Right renal pelvis (tissue), 4 donors: ENCODE measurements around the gene RAB11FIP4. TPM values are rescaled to one million over a fixed set of nuclear protein-coding genes. Genes with fewer than 3 reads are reported as not detected.
A peak's percentile ranks its signal among the peaks of the same experiment; 100 is the strongest.

Experiments
- DNase-seq, 4 donors: peaks; one replicate each; pipeline ENCODE4 v3.0.0-alpha.2; 2013; ENCODE audit warnings: low read depth in 4 of 4, low spot score in 3 of 4, missing footprints in 1 of 4
- polyA plus RNA-seq, 4 donors: library from polyadenylated mRNA; unstranded; fragments of 120-200 nt; gene quantifications; one replicate each; pipeline ENCODE4 v1.2.1, GENCODE V29; 2013; ENCODE audit not compliant: insufficient read length in 4 of 4

RAB11FIP4 gene
- polyA plus RNA-seq, 4 donors, result 14.8 to 15.7 (median 15.4) TPM

GRCh38 chr17:31479062-31479408 is 87.6 kb downstream of the RAB11FIP4 start:
- DNase-seq, result no peak

- no peak for DNase-seq
Observed at GRCh38 chr17:31479524-31479923, 88.0 kb downstream of the RAB11FIP4 start.

GRCh38 chr17:31480067-31480466 is 88.6 kb downstream of the RAB11FIP4 start:
- DNase-seq, result no peak

- DNase-seq, result no peak
Observed at GRCh38 chr17:31480904-31481782, 89.7 kb downstream of the RAB11FIP4 start.

DNA sequence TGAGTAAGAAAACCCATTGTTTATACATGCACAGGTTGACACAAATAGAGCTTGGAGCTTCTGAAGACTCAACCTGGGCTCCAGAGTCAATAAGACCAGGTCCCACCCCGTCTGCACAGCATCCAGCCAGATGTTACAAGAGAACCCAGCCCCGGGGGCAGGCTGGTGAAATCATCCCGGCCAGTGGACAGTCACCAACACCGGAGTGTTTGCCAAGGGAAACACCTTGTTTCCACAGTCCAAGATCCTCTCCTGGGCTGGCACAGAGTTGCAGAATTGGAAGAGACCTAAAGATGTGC is 90.3 kb downstream of the RAB11FIP4 start:
- no peak for DNase-seq

GRCh38 chr17:31484821-31485220 is 93.3 kb downstream of the RAB11FIP4 start:
- DNase-seq, result no peak

DNA sequence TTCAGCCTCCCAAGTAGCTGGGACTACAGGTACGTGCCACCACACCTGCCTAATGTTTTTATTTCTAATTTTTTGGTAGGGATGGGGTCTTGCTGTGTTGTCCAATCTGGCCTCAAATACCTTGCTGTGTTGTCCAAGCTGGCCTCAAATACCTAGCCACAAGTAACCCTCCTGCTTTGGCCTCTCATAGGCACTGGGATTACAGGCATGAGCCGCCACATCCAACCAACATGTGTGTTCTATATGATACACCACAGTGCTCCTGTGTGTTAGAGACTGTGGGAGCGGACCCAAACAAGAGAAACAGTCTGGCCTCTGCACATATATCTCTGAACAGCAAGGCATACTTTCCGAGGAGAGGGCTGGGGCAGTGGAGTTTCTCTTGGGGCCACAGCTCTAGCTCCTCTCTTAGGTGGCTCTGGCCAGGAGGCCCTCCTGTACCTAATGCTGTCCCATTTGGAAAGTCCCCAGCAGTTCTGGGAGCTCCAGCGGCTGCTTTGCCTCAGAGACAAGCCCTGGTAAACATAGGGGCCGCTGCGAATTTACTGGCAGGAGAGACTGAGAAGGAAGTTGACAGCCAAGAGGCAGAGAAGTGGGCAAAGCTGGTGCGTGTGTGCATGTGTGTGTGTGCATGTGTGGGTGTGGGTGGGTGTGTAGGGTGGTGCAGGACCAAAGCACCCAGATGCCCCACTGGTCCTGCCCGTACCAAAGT is 95.0 kb downstream of the RAB11FIP4 start:
- no peak for DNase-seq

- no peak for DNase-seq
Observed at GRCh38 chr17:31487063-31487647, 95.7 kb downstream of the RAB11FIP4 start.

DNA sequence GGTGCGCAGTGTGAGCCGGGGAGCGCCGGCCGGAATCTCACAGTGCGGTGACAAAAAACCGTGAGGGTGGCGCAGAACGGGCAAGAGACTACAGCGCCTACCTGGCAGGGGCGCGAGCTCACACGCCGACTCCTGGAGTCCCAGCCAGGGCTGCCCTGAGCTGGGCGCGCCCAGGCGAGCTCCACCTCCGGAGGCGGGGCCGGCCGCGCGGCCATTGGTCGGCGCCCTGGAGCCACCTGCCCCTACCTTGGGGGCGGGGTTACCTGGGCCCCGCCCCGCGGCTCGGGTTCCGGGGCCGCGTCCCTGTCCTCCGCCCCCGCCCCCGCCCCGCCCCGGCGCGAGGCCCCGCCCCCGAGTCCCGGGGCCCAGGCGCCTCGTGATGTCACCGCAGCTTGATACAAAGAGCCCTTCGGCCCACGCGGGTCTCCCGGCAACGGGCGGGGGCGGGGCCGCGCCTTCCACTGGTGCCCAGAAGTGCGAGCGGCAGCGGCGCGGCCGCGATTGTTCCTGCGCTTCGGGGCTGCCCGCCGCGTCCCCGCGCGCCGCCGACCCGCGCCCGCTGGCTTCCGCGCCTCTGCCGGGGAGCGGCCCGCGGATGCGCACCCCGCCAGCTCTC is 96.3 kb downstream of the RAB11FIP4 start:
- peak; percentile 69 to 85 (median 82) for DNase-seq

DNA sequence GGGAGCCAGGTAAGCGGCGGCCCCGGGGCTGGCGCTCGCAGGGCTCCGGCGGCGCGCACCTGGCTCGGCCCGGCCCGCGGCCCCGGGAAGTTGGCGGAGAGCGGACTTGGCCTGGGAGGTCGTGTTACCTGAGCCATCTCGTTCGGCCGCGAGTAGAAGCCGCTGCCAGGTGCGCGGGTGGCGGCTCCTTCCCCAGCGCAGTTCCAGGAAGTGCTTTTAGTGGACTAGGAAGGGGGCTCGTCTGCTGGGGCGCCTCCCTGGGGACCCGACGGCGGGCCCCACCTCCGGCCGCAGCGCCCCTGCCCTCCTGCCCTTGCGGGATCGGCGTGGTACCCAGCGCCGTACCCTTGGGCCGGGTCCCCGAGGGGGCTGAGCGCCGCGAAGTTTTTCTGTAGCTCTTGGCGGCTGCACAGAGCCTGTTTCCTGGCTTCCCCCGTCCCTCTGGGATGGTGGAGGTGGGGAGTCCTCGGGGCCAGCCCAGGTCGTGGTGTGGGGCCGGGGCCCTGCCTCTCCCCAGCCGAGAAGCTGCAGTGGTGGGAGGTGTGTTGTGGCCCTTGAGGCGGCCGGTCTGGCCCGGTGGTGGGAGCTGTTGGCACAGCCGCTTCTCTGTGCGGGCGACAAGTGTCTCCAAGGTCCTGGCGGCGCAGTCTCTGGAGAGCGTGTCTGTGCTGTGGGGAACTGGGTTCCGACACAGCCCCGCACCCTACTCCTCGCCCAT is 96.9 kb downstream of the RAB11FIP4 start:
- no peak for DNase-seq

DNA sequence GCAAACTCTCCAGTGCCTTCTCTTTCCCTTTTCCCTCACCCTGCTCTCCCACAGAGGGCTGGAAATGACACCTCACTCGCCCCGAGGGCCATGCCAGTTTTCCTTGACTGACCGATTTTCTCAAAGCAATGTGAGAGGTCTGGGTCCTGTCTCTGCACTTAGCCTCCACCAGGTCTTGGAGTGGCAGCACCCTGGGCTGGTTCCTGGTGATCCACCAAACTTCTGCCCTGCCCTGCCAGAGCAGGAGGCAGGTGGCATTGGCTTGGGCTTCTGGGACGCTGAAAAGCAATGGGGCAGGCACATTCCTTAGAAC is 97.5 kb downstream of the RAB11FIP4 start:
- no peak for DNase-seq

GRCh38 chr17:31489295-31490018 is 98.0 kb downstream of the RAB11FIP4 start:
- no peak for DNase-seq

GRCh38 chr17:31490019-31490650 is 98.7 kb downstream of the RAB11FIP4 start:
- no peak for DNase-seq

DNA sequence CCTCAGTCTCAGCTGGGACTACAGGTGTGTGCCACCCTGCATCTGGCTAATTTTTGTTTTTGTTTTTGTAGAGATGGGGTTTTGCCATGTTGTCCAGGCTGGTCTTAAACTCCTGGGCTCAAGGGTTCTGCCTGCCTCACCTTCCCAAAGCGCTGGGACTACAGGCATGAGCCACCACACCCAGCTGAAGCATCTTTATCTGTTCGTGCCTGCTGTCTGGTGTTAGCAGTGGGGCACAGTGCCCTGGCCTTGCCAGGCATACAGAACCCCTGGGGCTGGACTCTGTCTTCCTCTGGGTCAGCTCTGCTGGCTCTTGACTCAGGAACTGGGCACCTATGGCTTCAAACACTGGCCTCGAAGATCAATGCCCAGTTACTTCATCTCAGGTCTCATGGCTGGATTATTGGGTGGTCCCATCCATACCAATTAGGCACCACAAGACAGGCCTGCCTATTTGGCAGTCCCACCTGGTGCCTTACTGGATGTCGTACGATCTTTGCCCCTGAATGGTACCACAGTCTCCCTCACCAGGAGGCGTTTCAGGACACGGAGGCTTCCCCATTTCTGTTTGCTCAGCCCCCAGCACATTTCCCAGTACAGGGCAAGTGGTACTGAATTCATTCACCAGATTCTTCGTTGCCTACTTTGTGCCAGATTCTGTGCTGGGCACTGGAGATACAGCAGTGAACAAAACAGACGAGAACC is 99.3 kb downstream of the RAB11FIP4 start:
- DNase-seq, result no peak

DNA sequence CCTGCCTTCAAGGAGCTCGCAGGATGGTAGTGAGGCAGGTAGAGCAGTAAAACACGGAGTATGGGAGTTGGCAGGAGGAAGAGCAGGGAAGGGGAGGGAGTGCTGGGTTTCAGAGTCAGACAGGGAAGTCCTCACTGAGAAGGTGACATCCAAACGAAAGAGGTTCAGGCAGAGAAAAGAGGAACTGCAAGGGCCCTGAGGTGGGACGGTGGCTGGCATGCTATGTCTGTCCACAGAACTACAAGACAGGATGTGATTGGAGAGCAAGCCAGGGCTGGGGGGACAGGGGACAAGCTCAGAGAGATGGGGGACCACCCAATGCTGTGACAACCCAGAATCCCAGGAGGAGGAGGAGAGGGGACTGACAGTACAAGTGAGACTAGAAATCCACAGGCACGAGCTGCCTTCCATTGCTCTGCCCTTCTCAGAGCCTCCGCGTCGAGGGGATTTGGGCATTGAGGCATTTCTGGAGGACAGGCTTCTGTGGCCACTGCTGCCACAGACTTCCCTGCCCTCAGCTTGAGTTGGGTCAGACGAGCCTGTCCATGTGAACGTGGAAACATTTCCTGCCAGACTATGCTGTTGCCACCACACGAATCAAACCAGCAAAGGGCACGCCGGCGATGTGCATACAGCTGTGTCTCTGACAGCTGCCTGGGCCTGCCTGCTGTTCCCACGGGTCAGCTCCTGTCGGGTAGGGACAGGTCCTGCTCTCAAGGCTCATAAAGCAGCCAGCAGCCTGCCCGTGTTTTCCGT is 100.1 kb downstream of the RAB11FIP4 start:
- no peak for DNase-seq

- no peak for DNase-seq
Observed at GRCh38 chr17:31492206-31492605, 100.7 kb downstream of the RAB11FIP4 start.

- no peak for DNase-seq
Observed at GRCh38 chr17:31492880-31493655, 101.6 kb downstream of the RAB11FIP4 start.
